GM13976 (cell line): ENCODE results near the gene KCNQ5.

ENCODE experiments used
- DNase-seq: peaks from one replicate; pipeline ENCODE4 v3.0.0; 2012; ENCODE audit warnings: low spot score
- in situ Hi-C: fragments of 300-500 bp; cut with MboI; formaldehyde crosslinking; loops from one replicate; pipeline ENCODE4 v1.12.0; 2022; ENCODE audit warnings: low sequenced_read_pairs, mixed read lengths, inconsistent platforms; ENCODE audit not compliant: unreplicated experiment
- TF ChIP-seq, protein P1 (sequence below): IDR thresholded peaks from 2 replicates; pipeline ENCODE4 v1.5.1; 2012; ENCODE audit warnings: borderline replicate concordance, mild to moderate bottlenecking; ENCODE audit not compliant: insufficient read depth; ENCODE audit errors: extremely low read depth, missing control alignments, control extremely low read depth

Gene KCNQ5

DNA sequence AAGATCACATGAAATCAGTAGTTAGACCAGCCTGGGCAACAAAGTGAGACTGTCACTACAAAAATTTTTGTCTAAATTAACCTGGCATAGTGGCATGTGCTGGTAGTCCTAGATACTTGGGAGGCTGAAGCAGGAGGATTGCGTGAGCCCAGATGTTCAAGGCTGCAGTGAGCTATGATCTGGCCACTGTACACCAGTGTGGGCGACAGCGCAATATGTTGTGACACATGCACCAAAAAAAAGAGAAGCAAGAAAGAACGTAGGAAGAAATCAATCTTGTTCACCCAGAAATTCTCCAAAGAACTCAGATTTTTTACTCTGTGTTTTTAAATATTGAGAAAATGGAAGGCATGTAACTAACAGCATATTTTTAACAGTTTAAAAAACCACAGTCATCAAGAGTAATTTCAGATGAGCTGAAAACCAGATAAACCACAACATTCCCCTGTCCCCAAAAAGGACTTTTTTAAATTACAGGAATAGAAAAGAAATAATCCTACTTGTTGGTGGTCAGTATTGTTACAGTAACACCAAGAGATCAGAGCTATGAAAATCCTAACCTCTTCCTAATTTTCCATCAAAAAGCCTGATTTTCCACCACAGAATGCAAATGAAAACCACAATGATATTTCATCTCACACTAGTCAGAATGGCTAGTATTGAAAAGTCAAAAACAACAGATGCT is 363.3 kb downstream of the KCNQ5 start:
- TF ChIP-seq, protein P1, sequence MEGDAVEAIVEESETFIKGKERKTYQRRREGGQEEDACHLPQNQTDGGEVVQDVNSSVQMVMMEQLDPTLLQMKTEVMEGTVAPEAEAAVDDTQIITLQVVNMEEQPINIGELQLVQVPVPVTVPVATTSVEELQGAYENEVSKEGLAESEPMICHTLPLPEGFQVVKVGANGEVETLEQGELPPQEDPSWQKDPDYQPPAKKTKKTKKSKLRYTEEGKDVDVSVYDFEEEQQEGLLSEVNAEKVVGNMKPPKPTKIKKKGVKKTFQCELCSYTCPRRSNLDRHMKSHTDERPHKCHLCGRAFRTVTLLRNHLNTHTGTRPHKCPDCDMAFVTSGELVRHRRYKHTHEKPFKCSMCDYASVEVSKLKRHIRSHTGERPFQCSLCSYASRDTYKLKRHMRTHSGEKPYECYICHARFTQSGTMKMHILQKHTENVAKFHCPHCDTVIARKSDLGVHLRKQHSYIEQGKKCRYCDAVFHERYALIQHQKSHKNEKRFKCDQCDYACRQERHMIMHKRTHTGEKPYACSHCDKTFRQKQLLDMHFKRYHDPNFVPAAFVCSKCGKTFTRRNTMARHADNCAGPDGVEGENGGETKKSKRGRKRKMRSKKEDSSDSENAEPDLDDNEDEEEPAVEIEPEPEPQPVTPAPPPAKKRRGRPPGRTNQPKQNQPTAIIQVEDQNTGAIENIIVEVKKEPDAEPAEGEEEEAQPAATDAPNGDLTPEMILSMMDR: no peak
- in situ Hi-C loops: no loop called here
- no peak for DNase-seq

DNA sequence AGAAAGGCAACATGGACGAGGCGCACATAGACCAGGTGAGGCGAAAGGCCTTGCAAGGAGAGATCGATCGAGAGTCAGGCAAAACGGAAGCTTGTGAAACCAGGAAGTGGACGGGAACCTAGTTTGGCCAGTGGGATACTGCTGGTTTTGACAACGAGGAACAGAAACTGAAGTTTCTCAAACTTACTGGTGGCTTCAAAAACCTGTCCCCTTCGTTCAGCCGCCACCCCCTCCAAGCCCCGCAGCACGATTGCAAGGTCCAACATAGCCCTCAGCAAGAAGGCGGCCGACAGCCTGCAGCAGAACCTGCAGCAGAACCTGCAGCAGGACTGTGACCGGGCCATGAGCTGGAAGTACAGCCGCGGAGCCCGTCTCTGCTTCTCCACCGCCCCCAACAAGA is 365.4 kb downstream of the KCNQ5 start:
- TF ChIP-seq, protein P1: no peak
- no peak for DNase-seq
- in situ Hi-C loops: no loop called here

DNA sequence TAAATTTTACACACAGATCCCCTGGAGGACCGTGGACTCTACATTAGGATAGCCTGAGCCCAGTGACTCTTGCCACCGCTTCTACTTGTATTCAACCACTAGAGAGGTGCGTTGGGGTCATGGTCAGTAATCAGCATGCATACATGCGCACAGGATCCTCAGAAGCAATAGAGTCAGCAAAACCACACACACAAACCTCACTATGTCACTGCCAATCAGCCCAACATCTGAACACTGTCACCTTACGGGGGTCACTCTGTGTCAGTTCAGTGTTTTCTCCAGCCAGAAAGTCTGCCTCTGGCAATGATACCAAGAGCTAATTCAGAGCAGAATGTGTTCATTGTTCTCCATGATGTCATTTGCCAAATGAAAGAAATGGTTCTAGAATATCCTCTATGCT is 378.1 kb downstream of the KCNQ5 start:
- DNase-seq: no peak
- TF ChIP-seq, protein P1: no peak
- in situ Hi-C loops: no loop called here

DNA sequence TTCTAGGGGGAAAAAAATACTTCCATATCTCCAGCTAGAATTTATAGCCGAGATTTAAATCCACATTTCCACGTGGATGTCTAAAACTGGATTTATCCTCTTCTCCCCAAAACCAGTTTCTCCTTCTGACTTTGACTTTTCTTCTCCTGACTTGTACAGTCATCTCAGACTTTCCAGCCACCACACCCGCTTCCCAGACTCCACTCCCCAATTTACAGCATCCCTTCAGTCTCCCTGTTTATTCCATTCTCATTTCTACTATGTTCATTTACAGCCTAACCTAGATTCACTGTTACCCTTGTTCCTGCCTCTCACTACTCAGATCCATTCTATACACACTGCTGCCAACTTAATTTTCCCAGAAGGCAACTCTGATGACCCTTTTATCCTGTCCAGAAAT is 378.6 kb downstream of the KCNQ5 start:
- in situ Hi-C loops: no loop called here

DNA sequence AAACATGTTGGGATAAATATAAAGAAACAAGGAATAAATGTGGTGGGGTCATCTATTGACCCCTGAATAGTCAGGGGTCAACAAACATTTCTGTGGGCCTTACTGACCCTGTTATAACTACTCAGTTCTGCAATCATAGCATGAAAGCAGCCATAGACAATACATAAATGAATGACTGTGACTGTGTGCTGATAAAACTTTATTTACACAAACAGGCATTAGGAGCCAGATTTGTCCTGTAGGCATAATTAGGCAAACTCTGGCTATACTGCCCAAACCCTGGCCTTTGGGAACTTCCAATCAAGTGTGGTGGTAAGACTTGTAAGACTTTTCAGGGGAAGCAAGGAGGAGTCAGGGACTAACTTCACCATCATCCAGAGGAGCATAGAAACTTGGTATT is 380.7 kb downstream of the KCNQ5 start:
- TF ChIP-seq, protein P1: no peak
- in situ Hi-C loops: no loop called here
- DNase-seq: no peak

More for the DNA sequence above, 378.6 kb downstream of the KCNQ5 start:
- TF ChIP-seq, protein P1: no peak
- DNase-seq: no peak

DNA sequence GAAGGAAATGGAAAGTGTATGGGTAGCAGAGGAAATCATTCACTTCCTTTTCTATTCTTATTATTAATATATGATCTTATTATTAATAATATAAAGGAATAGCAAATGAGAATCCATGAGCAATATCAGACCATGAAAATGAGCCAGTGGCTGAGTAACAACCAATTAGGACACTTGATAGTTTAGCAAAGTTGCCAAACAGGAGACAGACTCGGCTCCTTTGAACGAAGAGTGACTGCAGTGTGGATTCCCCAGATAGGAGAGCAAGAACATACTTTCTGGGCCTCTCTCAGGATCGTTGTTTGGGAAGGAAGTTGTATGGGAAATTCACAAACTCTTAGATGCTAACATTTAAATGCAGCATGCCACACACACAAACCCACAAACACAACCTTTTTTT is 381.4 kb downstream of the KCNQ5 start:
- in situ Hi-C loops: no loop called here
- DNase-seq: no peak
- TF ChIP-seq, protein P1: no peak
